ENCODE results near the gene SZRD1. TPM values are rescaled to one million over a fixed set of nuclear protein-coding genes. Genes with fewer than 3 reads are reported as not detected.

Gene SZRD1
- total and polyA plus RNA-seq, 2 of the 8 experiments (the other 6 are each of a cell fraction or from before 2014, with no cell fraction given), result 97.8 to 108 TPM

GRCh38 chr1:16351456-16351993 lies 15.5 kb upstream of the SZRD1 start (continued):
- TF ChIP-seq, protein P1, sequence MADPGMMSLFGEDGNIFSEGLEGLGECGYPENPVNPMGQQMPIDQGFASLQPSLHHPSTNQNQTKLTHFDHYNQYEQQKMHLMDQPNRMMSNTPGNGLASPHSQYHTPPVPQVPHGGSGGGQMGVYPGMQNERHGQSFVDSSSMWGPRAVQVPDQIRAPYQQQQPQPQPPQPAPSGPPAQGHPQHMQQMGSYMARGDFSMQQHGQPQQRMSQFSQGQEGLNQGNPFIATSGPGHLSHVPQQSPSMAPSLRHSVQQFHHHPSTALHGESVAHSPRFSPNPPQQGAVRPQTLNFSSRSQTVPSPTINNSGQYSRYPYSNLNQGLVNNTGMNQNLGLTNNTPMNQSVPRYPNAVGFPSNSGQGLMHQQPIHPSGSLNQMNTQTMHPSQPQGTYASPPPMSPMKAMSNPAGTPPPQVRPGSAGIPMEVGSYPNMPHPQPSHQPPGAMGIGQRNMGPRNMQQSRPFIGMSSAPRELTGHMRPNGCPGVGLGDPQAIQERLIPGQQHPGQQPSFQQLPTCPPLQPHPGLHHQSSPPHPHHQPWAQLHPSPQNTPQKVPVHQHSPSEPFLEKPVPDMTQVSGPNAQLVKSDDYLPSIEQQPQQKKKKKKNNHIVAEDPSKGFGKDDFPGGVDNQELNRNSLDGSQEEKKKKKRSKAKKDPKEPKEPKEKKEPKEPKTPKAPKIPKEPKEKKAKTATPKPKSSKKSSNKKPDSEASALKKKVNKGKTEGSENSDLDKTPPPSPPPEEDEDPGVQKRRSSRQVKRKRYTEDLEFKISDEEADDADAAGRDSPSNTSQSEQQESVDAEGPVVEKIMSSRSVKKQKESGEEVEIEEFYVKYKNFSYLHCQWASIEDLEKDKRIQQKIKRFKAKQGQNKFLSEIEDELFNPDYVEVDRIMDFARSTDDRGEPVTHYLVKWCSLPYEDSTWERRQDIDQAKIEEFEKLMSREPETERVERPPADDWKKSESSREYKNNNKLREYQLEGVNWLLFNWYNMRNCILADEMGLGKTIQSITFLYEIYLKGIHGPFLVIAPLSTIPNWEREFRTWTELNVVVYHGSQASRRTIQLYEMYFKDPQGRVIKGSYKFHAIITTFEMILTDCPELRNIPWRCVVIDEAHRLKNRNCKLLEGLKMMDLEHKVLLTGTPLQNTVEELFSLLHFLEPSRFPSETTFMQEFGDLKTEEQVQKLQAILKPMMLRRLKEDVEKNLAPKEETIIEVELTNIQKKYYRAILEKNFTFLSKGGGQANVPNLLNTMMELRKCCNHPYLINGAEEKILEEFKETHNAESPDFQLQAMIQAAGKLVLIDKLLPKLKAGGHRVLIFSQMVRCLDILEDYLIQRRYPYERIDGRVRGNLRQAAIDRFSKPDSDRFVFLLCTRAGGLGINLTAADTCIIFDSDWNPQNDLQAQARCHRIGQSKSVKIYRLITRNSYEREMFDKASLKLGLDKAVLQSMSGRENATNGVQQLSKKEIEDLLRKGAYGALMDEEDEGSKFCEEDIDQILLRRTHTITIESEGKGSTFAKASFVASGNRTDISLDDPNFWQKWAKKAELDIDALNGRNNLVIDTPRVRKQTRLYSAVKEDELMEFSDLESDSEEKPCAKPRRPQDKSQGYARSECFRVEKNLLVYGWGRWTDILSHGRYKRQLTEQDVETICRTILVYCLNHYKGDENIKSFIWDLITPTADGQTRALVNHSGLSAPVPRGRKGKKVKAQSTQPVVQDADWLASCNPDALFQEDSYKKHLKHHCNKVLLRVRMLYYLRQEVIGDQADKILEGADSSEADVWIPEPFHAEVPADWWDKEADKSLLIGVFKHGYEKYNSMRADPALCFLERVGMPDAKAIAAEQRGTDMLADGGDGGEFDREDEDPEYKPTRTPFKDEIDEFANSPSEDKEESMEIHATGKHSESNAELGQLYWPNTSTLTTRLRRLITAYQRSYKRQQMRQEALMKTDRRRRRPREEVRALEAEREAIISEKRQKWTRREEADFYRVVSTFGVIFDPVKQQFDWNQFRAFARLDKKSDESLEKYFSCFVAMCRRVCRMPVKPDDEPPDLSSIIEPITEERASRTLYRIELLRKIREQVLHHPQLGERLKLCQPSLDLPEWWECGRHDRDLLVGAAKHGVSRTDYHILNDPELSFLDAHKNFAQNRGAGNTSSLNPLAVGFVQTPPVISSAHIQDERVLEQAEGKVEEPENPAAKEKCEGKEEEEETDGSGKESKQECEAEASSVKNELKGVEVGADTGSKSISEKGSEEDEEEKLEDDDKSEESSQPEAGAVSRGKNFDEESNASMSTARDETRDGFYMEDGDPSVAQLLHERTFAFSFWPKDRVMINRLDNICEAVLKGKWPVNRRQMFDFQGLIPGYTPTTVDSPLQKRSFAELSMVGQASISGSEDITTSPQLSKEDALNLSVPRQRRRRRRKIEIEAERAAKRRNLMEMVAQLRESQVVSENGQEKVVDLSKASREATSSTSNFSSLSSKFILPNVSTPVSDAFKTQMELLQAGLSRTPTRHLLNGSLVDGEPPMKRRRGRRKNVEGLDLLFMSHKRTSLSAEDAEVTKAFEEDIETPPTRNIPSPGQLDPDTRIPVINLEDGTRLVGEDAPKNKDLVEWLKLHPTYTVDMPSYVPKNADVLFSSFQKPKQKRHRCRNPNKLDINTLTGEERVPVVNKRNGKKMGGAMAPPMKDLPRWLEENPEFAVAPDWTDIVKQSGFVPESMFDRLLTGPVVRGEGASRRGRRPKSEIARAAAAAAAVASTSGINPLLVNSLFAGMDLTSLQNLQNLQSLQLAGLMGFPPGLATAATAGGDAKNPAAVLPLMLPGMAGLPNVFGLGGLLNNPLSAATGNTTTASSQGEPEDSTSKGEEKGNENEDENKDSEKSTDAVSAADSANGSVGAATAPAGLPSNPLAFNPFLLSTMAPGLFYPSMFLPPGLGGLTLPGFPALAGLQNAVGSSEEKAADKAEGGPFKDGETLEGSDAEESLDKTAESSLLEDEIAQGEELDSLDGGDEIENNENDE (IDR thresholded peaks at IDR 0.05; ENCODE audit: insufficient replicate concordance, low read length), result no peak

All from H1 (cell line).